HepG2 (cell line): Measurements from ENCODE around the gene CCDC28A. TPM values are rescaled to one million over a fixed set of nuclear protein-coding genes. Genes with fewer than 3 reads are reported as not detected.

Experiments
- ATF3 ChIP-seq: sonication (generic); formaldehyde crosslinking; IDR thresholded peaks from 2 replicates; pipeline ENCODE4 v1.4.0; 2020; ENCODE audit warnings: missing genetic modification reagents
- DRAP1 ChIP-seq: IDR thresholded peaks from 2 replicates; pipeline ENCODE4 v1.6.1; 2016; ENCODE audit warnings: missing genetic modification reagents, missing compliant biosample characterization
- EP300 ChIP-seq, 3 experiments: sonication (generic) in 1 of 3; formaldehyde crosslinking in 1 of 3; IDR thresholded peaks; 2 replicates each; pipeline versions ENCODE4 v1.5.1 to v1.6.1; 2011 to 2020; ENCODE audit warnings: low read depth in 2 of 3, low read length in 2 of 3, borderline replicate concordance in 1 of 3, improper control_type of control experiment in 1 of 3, mild to moderate bottlenecking in 1 of 3, missing genetic modification reagents in 1 of 3, moderate library complexity in 1 of 3
- ESRRA ChIP-seq: sonication (generic); formaldehyde crosslinking; IDR thresholded peaks from 2 replicates; pipeline ENCODE4 v1.5.1; 2020; ENCODE audit warnings: mild to moderate bottlenecking, low read depth, missing genetic modification reagents
- HNF4A ChIP-seq: sonication (generic); formaldehyde crosslinking; IDR thresholded peaks from 2 replicates; pipeline ENCODE4 v1.4.0; 2020; ENCODE audit warnings: missing genetic modification reagents
- HOXD1 ChIP-seq: sonication (generic); formaldehyde crosslinking; IDR thresholded peaks from 2 replicates; pipeline ENCODE4 v1.5.0; 2020; ENCODE audit warnings: missing genetic modification reagents
- IKZF5 ChIP-seq: IDR thresholded peaks from 2 replicates; pipeline ENCODE4 v1.6.1; 2018; ENCODE audit warnings: missing genetic modification reagents, mild to moderate bottlenecking, missing compliant biosample characterization
- MAFK ChIP-seq, 2 experiments: IDR thresholded peaks in 1 of 2; conservative IDR thresholded peaks in 1 of 2; 2 replicates each; pipeline ENCODE4 v1.6.1; 2011; ENCODE audit warnings: improper control_type of control experiment in 2 of 2, low read length in 2 of 2
- MXD3 ChIP-seq: IDR thresholded peaks from 2 replicates; pipeline ENCODE4 v1.6.1; 2016; ENCODE audit warnings: mild to moderate bottlenecking, missing biosample characterization, missing genetic modification reagents
- PAXIP1 ChIP-seq: sonication (generic); formaldehyde crosslinking; conservative IDR thresholded peaks from 2 replicates; pipeline ENCODE4 v1.4.0; 2020; ENCODE audit warnings: mild to moderate bottlenecking, missing genetic modification reagents, moderate library complexity
- RAD51 ChIP-seq: fragments of 450-650 bp; IDR thresholded peaks from 2 replicates; pipeline ENCODE4 v1.6.1; 2016; ENCODE audit warnings: borderline replicate concordance
- RFXAP ChIP-seq: sonication (generic); formaldehyde crosslinking; IDR thresholded peaks from 2 replicates; pipeline ENCODE4 v1.4.0; 2020; ENCODE audit warnings: missing genetic modification reagents, borderline replicate concordance
- SIX1 ChIP-seq: sonication (generic); formaldehyde crosslinking; IDR thresholded peaks from 2 replicates; pipeline ENCODE4 v1.4.0; 2020; ENCODE audit warnings: missing genetic modification reagents, borderline replicate concordance
- SOX13 ChIP-seq, 3 experiments: fragments of 450-650 bp in 1 of 3; sonication (generic) in 1 of 3; formaldehyde crosslinking in 1 of 3; IDR thresholded peaks in 2 of 3; conservative IDR thresholded peaks in 1 of 3; 2 replicates each; pipeline versions ENCODE4 v1.5.0 to v1.6.1; 2016 to 2020; ENCODE audit warnings: antibody characterized with exemption in 1 of 3, mild to moderate bottlenecking in 1 of 3, missing compliant biosample characterization in 1 of 3, missing genetic modification reagents in 1 of 3, moderate library complexity in 1 of 3
- TCF7 ChIP-seq: sonication (generic); IDR thresholded peaks from 2 replicates; pipeline ENCODE4 v1.6.1; 2016; ENCODE audit warnings: antibody characterized with exemption, low read depth
- ZBTB7B ChIP-seq: sonication (generic); formaldehyde crosslinking; IDR thresholded peaks from 2 replicates; pipeline ENCODE4 v1.4.0; 2020; ENCODE audit warnings: missing genetic modification reagents
- ZNF503 ChIP-seq: sonication (generic); formaldehyde crosslinking; IDR thresholded peaks from 2 replicates; pipeline ENCODE4 v1.4.0; 2020; ENCODE audit warnings: missing genetic modification reagents
- polyA plus RNA-seq, 8 experiments: library from polyadenylated mRNA; depleted of rRNA in 3 of 8; stranded (reverse) in 7 of 8; unstranded in 1 of 8; fragments of >200 nt; fragmentation: Illumina TruSeq in 4 of 8; extraction: Trizol in 4 of 8; gene quantifications; 2 replicates each; pipeline versions ENCODE4 v1.2.1 to v1.2.3, GENCODE V29; 2011 to 2016; ENCODE audit warnings: low read depth in 4 of 8, missing spikeins in 1 of 8, mixed read lengths in 1 of 8; ENCODE audit not compliant: insufficient read depth in 1 of 8
- total RNA-seq, 5 experiments: library from RNA; depleted of rRNA; stranded (reverse); fragments of >200 nt; fragmentation: Illumina TruSeq; extraction: Trizol; gene quantifications; 2 replicates each; pipeline ENCODE4 v1.2.3, GENCODE V29; 2016; ENCODE audit warnings: low read depth in 1 of 5

CCDC28A gene
- total and polyA plus RNA-seq, 2 of the 13 experiments (the other 11 are each of a cell fraction or from before 2014, with no cell fraction given): 15.8 TPM

GRCh38 chr6:138814179-138814834, 40.7 kb downstream of the CCDC28A start (continued):
- no peak for TF ChIP-seq HOXD1 (CRISPR knock-in tag)
- TF ChIP-seq ATF3 (CRISPR knock-in tag): 0 out of 2 replicates have a peak, but pooled peaks have one; percentile 12
- TF ChIP-seq ZNF503: peak; percentile 84; the same call in 1 of the 2 replicates
- 0 out of 2 replicates have a peak, but pooled peaks have one; percentile 32 for TF ChIP-seq RFXAP
- TF ChIP-seq EP300 (IDR thresholded peaks at IDR 0.05; ENCODE audit: low read depth in 2 of 2, low read length in 2 of 2): peak in 1 of 2 experiments; percentile 87; a peak in 2 of 4 replicates
- TF ChIP-seq EP300 (CRISPR knock-in tag; IDR thresholded peaks at IDR 0.05; ENCODE audit: borderline replicate concordance): peak; percentile 60
- TF ChIP-seq TCF7: peak; percentile 65; the same call in 1 of the 2 replicates
- TF ChIP-seq MAFK (conservative IDR thresholded peaks at IDR 0.05 in 1 of 2, IDR thresholded peaks at IDR 0.05 in 1 of 2; ENCODE audit: low read length in 2 of 2): no peak
- peak; percentile 62; the same call in 1 of the 2 replicates for TF ChIP-seq IKZF5 (CRISPR knock-in tag)
- no peak for TF ChIP-seq RAD51
- no peak; the same call in none of the 2 replicates for TF ChIP-seq SOX13 (IDR thresholded peaks at IDR 0.05)
- TF ChIP-seq SOX13 (CRISPR knock-in tag; conservative IDR thresholded peaks at IDR 0.05 in 1 of 2, IDR thresholded peaks at IDR 0.05 in 1 of 2): peak in 1 of 2 experiments; percentile 94; a peak in 2 of 4 replicates
- TF ChIP-seq PAXIP1 (CRISPR knock-in tag): peak; percentile 89
- TF ChIP-seq HNF4A (CRISPR knock-in tag): peak; percentile 69
- TF ChIP-seq ESRRA (CRISPR knock-in tag): peak; percentile 29
- TF ChIP-seq DRAP1: no peak; the same call in 1 of the 2 replicates
- peak; percentile 29; the same call in 1 of the 2 replicates for TF ChIP-seq ZBTB7B
- no peak for TF ChIP-seq MXD3 (CRISPR knock-in tag)
- peak; percentile 66; the same call in 1 of the 2 replicates for TF ChIP-seq SIX1 (CRISPR knock-in tag)
